IMR-90 (cell line): ENCODE results near the gene RHBDF2.

Experiments
- CEBPB ChIP-seq: IDR thresholded peaks from 2 replicates; pipeline ENCODE4 v1.6.1; 2012; ENCODE audit warnings: low read depth, low read length, improper control_type of control experiment
- CTCF ChIP-seq: conservative IDR thresholded peaks from 2 replicates; pipeline ENCODE4 v1.5.1; 2012; ENCODE audit warnings: mild to moderate bottlenecking, low read depth, low read length, improper control_type of control experiment
- FOS ChIP-seq: fragments of 150-350 bp; IDR thresholded peaks from 2 replicates; pipeline ENCODE4 v1.6.1; 2016; ENCODE audit warnings: low read depth, low read length
- MAZ ChIP-seq: IDR thresholded peaks from 2 replicates; pipeline ENCODE4 v1.6.1; 2012; ENCODE audit warnings: low read depth, mild to moderate bottlenecking, low read length, improper control_type of control experiment, moderate library complexity, borderline replicate concordance
- MXI1 ChIP-seq: IDR thresholded peaks from 2 replicates; pipeline ENCODE4 v1.6.1; 2012; ENCODE audit warnings: low read depth, mild to moderate bottlenecking, low read length, moderate library complexity, borderline replicate concordance
- POLR2A ChIP-seq: IDR thresholded peaks from 2 replicates; pipeline ENCODE4 v1.6.1; 2012; ENCODE audit warnings: mild to moderate bottlenecking, low read depth, low read length
- RCOR1 ChIP-seq: IDR thresholded peaks from 2 replicates; pipeline ENCODE4 v1.6.1; 2012; ENCODE audit warnings: mild to moderate bottlenecking, low read length, improper control_type of control experiment; ENCODE audit not compliant: insufficient replicate concordance

GRCh38 chr17:76473541-76473985 lies 27.7 kb downstream of the RHBDF2 start:
- no peak for TF ChIP-seq MAZ
- peak; percentile 35; the same call in 1 of the 2 replicates for TF ChIP-seq CTCF
- TF ChIP-seq FOS, result no peak
- no peak for TF ChIP-seq POLR2A
- no peak for TF ChIP-seq MXI1
- no peak for TF ChIP-seq RCOR1
- TF ChIP-seq CEBPB, result no peak
